Colonic mucosa (tissue), 4 donors: ENCODE results near the gene ADAT3. TPM values are rescaled to one million over a fixed set of nuclear protein-coding genes. Genes with fewer than 3 reads are reported as not detected.

Experiments
- DNase-seq: peaks from one replicate; pipeline ENCODE4 v3.0.0-alpha.2; 2020
- H3K27ac ChIP-seq: fragments of 200-600 bp; one replicate; pipeline ENCODE4 v1.8.0; 2021
- H3K27me3 ChIP-seq: fragments of 200-600 bp; one replicate; pipeline ENCODE4 v1.8.0; 2021
- H3K36me3 ChIP-seq: fragments of 200-600 bp; one replicate; pipeline ENCODE4 v1.8.0; 2021
- H3K4me1 ChIP-seq: fragments of 200-600 bp; one replicate; pipeline ENCODE4 v1.8.0; 2021; ENCODE audit warnings: mild to moderate bottlenecking
- H3K4me3 ChIP-seq: fragments of 200-600 bp; one replicate; pipeline ENCODE4 v1.8.0; 2021
- H3K9ac ChIP-seq, 2 donors: one replicate each; pipeline ENCODE4 v1.7.0; 2013; ENCODE audit warnings: control low read depth in 2 of 2, low read depth in 2 of 2, low read length in 2 of 2
- H3K9me3 ChIP-seq: fragments of 200-600 bp; one replicate; pipeline ENCODE4 v1.8.0; 2021
- CTCF ChIP-seq: fragments of 200-600 bp; IDR thresholded peaks from one replicate; pipeline ENCODE4 v1.8.0; 2022; ENCODE audit warnings: antibody characterized with exemption, mild to moderate bottlenecking
- intact Hi-C: fragments of 100-400 bp; cut with DNase I; formaldehyde crosslinking; loops from one replicate; pipeline ENCODE4 v1.14.1; 2022
- total RNA-seq, 2 donors: library from RNA; stranded (reverse); fragmentation: NEBNext Ultra II Directional in 1 of 2; extraction: Animal tissue kit (Norgen Biotek cat#: 25700) in 1 of 2; gene quantifications; one replicate each; pipeline ENCODE4 v1.2.1, GENCODE V29; 2021
- donor health status: healthy.
- donor health status: DM: no; HTN: no; CAD: no.
- donor health status: DM: no; HTN: no; CAD: no.

The ADAT3 gene
- total RNA-seq, 2 donors from 2014 or later = 14.2 to 24.7 TPM

- DNase-seq = no peak
- no peak for TF ChIP-seq CTCF
- H3K27me3 ChIP-seq = no peaks in the 10 kb centered on the region
- peaks cover 61% of the 10 kb centered on the region for H3K4me1 ChIP-seq
- H3K9ac ChIP-seq = peak overlapping the region; percentile 85 to 98
- H3K9me3 ChIP-seq = no peaks in the 10 kb centered on the region
- no peak overlapping the region for H3K4me3 ChIP-seq
- intact Hi-C loops = no loop called here
- H3K27ac ChIP-seq = peak overlapping the region; percentile 98
- H3K36me3 ChIP-seq = no peaks in the 10 kb centered on the region
Observed at GRCh38 chr19:1858412-1859081, 46.7 kb upstream of the ADAT3 start.

DNA sequence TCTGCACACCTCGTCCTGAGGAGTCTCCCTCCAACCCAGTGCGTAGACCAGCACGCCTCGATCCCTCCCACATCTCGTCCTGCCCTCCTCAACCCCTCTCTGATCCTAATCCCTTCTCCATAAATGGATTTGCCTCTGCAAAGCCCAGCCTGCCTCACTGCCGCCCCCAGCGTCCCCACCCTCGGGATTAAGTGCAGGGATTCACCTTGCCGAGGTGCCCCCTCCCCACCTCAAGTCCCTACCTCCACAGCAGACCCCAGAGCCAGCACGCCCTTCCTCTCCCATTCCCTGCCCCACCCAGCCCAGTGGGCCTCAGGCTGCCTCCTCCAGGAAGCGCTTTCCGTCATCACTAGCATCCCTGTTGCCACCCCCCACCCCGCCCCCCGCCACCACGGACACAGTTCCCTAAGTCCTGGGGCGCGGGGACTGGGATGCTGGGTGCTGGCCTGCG lies 45.8 kb upstream of the ADAT3 start:
- no peak for TF ChIP-seq CTCF
- intact Hi-C loops = no loop called here
- no peak for DNase-seq
- Histone ChIP-seq H3K9me3 (no peaks in the 10 kb centered on the region), H3K4me3 (no peak overlapping the region), H3K27ac (peak overlapping the region; percentile 98), H3K9ac (peak overlapping the region; percentile 65 to 98), H3K4me1 (peaks cover 61% of the 10 kb centered on the region), H3K27me3 (no peaks in the 10 kb centered on the region), H3K36me3 (no peaks in the 10 kb centered on the region)

DNA sequence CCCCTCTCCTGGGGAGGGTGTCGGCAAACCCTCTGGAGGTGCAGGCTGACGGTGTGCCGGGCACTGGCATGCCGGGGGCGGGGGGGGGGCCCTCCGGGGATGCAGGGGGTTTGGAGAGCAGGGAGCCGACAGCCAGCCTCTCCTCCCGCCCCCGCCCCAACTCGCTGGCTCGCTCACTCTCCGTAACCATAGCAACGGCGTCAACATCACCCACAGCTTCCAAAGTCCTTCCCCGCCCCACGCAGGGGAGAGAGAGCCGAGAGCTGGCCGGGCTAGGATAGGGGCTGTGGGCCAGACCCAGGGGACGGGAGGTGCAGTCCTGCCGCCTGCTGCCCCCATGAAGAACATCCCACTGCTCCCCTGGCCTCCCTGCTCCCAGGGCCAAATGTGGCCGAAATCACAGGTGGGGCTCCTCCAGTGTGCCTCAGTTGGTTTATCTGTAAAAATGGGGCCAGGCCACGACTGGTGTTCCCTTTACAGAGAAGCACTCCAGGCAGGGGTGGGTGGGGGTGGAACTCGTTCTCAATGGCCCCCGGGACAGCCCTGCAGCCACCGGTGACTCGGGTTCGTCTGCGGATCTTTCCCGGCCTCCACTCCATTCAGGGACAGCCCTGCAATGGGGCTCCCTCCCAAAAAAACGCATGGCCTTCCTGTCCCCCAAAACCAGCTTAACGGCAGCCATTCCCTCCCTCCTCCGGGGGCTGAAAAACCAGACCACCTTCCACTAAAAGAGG lies 45.0 kb upstream of the ADAT3 start:
- DNase-seq = peak; percentile 81
- Histone ChIP-seq H3K9me3 (no peaks in the 10 kb centered on the region), H3K4me3 (peak overlapping the region; percentile 7), H3K9ac (peak overlapping the region; percentile 65 to 98), H3K4me1 (peaks cover 54% of the 10 kb centered on the region), H3K27me3 (no peaks in the 10 kb centered on the region), H3K36me3 (no peaks in the 10 kb centered on the region), H3K27ac (peak overlapping the region; percentile 17)
- no peak for TF ChIP-seq CTCF
- intact Hi-C loops = no loop called here

GRCh38 chr19:1860821-1861598 lies 44.2 kb upstream of the ADAT3 start:
- Histone ChIP-seq H3K36me3 (no peaks in the 10 kb centered on the region), H3K9ac (peak overlapping the region; percentile 69 to 98), H3K4me1 (peaks cover 49% of the 10 kb centered on the region), H3K27me3 (no peaks in the 10 kb centered on the region), H3K9me3 (no peaks in the 10 kb centered on the region), H3K27ac (peak overlapping the region; percentile 17), H3K4me3 (peak overlapping the region; percentile 67)
- TF ChIP-seq CTCF = no peak
- peak; percentile 40 for DNase-seq
- intact Hi-C loops = no loop called here

DNA sequence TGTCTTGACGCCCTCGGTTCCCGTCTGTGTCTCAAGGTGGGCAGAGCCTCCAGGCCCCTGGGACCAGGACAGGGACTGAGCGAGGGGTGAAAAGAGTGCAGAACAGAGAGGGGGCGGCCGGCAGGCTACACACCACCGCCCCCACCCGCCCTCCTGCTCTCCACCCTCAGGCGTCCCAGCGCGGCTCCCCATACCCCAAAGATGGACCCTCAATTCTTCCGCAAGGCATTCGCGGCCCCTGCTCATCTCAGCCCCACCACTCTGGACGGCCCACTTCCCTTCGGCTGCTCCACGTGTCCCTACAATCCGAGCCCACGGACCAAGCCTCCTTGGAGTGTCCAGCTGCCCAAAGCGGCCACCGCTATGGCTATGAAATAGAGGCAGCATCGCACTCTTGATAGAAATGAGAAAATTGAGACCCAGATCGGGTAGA lies 43.6 kb upstream of the ADAT3 start:
- no peaks in the 10 kb centered on the region for H3K27me3 ChIP-seq
- peaks cover 43% of the 10 kb centered on the region for H3K4me1 ChIP-seq
- TF ChIP-seq CTCF = no peak
- H3K9ac ChIP-seq = peak overlapping the region; percentile 69 to 98
- DNase-seq = peak; percentile 28
- peak overlapping the region; percentile 44 for H3K27ac ChIP-seq
- peak overlapping the region; percentile 67 for H3K4me3 ChIP-seq
- H3K9me3 ChIP-seq = no peaks in the 10 kb centered on the region
- intact Hi-C loops = no loop called here
- H3K36me3 ChIP-seq = no peaks in the 10 kb centered on the region
